Measurements from ENCODE around the gene GRK5. TPM values are rescaled to one million over a fixed set of nuclear protein-coding genes. Genes with fewer than 3 reads are reported as not detected.
A peak's percentile ranks its signal among the peaks of the same experiment; 100 is the strongest.

GRK5 gene
- total RNA-seq, 1 experiment from 2014 or later = 29.0 TPM

DNA sequence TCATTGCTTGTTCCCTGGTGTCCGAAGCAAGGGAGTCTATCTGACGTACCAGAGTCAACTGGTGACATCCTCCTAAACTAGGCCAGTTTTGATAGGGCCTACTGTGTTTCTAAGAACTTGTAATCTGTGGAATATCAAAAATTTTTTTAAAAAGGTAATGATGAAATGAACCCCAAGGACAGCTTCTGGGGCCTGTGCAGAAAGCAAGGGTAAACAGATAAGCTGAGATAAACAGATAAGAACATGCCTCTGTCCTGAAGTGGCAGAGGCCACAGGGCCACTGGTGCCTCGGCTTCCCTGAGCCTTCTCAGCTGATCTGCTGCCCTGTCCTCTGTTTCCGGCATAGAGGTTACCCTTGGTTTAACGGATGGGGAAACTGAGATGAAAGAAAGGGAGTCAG is 8.8 kb downstream of the GRK5 start:
- Histone ChIP-seq H3K4me1 (ENCODE audit: control insufficient read depth, insufficient read depth, low read length) (peaks cover 36% of the 10 kb centered on the region), H3K9me3 (ENCODE audit: control insufficient read depth, insufficient read depth, low read depth, low read length) (no peaks in the 10 kb centered on the region), H3K36me3 (ENCODE audit: control insufficient read depth, insufficient read depth, low read length) (no peaks in the 10 kb centered on the region), H3K27me3 (ENCODE audit: control insufficient read depth, insufficient read depth, low read length) (no peaks in the 10 kb centered on the region), H3K27ac (ENCODE audit: low read length) (peak overlapping the region; percentile 42; the same call in 1 of the 2 replicates), H3K4me3 (ENCODE audit: low read depth in 2 of 2, low read length in 2 of 2) (no peak overlapping the region)
- intact Hi-C loops (cut with micrococcal nuclease; ENCODE audit: unreplicated experiment) = no loop called here
- ATAC-seq (no peak), DNase-seq (ENCODE audit: low read depth, low spot score) (no peak)
- in situ Hi-C loops (cut with HindIII; ENCODE audit: low pct_unique_long_range_greater_than_20kb, low sequenced_read_pairs) = no loop called here
- BruUV-seq (replicated peaks) = no TSS peak
- TF ChIP-seq SIN3A (IDR thresholded peaks at IDR 0.05; ENCODE audit: borderline replicate concordance, insufficient read depth, low read depth, low read length) = no peak
- TF ChIP-seq, protein P1, sequence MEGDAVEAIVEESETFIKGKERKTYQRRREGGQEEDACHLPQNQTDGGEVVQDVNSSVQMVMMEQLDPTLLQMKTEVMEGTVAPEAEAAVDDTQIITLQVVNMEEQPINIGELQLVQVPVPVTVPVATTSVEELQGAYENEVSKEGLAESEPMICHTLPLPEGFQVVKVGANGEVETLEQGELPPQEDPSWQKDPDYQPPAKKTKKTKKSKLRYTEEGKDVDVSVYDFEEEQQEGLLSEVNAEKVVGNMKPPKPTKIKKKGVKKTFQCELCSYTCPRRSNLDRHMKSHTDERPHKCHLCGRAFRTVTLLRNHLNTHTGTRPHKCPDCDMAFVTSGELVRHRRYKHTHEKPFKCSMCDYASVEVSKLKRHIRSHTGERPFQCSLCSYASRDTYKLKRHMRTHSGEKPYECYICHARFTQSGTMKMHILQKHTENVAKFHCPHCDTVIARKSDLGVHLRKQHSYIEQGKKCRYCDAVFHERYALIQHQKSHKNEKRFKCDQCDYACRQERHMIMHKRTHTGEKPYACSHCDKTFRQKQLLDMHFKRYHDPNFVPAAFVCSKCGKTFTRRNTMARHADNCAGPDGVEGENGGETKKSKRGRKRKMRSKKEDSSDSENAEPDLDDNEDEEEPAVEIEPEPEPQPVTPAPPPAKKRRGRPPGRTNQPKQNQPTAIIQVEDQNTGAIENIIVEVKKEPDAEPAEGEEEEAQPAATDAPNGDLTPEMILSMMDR (IDR thresholded peaks at IDR 0.05) = no peak
- TF ChIP-seq POLR2AphosphoS5 (IDR thresholded peaks at IDR 0.05; ENCODE audit: low read depth, low read length) = no peak
- TF ChIP-seq, protein P2, sequence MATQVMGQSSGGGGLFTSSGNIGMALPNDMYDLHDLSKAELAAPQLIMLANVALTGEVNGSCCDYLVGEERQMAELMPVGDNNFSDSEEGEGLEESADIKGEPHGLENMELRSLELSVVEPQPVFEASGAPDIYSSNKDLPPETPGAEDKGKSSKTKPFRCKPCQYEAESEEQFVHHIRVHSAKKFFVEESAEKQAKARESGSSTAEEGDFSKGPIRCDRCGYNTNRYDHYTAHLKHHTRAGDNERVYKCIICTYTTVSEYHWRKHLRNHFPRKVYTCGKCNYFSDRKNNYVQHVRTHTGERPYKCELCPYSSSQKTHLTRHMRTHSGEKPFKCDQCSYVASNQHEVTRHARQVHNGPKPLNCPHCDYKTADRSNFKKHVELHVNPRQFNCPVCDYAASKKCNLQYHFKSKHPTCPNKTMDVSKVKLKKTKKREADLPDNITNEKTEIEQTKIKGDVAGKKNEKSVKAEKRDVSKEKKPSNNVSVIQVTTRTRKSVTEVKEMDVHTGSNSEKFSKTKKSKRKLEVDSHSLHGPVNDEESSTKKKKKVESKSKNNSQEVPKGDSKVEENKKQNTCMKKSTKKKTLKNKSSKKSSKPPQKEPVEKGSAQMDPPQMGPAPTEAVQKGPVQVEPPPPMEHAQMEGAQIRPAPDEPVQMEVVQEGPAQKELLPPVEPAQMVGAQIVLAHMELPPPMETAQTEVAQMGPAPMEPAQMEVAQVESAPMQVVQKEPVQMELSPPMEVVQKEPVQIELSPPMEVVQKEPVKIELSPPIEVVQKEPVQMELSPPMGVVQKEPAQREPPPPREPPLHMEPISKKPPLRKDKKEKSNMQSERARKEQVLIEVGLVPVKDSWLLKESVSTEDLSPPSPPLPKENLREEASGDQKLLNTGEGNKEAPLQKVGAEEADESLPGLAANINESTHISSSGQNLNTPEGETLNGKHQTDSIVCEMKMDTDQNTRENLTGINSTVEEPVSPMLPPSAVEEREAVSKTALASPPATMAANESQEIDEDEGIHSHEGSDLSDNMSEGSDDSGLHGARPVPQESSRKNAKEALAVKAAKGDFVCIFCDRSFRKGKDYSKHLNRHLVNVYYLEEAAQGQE (IDR thresholded peaks at IDR 0.05; ENCODE audit: insufficient read depth in 1 of 2, low read depth in 2 of 2, low read length in 1 of 2) = no peak
- no peak for TF ChIP-seq TCF7L2 (IDR thresholded peaks at IDR 0.05; ENCODE audit: low read depth, low read length)
- ChIA-PET POLR2A (interaction anchor here (0.6 to 0.8 kb wide), 2 partner anchors 24 to 38 kb away, joined by 3 to 5 read pairs; no protein-coding TSS in a partner anchor), CTCF (interaction anchor here (0.8 kb wide), 1 partner anchor 25 kb away, joined by 3 read pairs; no protein-coding TSS in a partner anchor)

DNA sequence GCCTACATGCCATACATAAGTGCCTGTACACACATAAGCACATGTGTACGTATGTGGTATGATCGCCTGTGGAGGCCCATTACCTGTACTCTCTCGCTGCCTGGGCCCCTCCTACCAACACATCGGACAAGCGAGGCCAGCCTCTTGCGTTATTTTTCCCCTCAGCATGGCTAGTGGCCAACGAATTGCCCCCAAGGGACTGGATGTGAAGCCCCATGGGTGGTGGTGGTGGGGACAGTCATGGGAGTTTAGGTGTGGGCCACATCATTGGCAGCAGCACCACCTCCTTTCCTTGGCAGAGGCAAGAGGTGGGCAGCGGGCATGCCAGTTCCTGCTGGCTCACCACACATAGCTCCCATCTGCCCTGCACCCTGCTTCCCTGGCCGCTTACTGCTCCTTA is 10.0 kb downstream of the GRK5 start:
- Histone ChIP-seq H3K27me3 (ENCODE audit: control insufficient read depth, insufficient read depth, low read length) (no peaks in the 10 kb centered on the region), H3K27ac (ENCODE audit: low read length) (no peak overlapping the region), H3K9me3 (ENCODE audit: control insufficient read depth, insufficient read depth, low read depth, low read length) (no peaks in the 10 kb centered on the region), H3K36me3 (ENCODE audit: control insufficient read depth, insufficient read depth, low read length) (no peaks in the 10 kb centered on the region), H3K4me1 (ENCODE audit: control insufficient read depth, insufficient read depth, low read length) (peaks cover 36% of the 10 kb centered on the region), H3K4me3 (ENCODE audit: low read depth in 2 of 2, low read length in 2 of 2) (no peak overlapping the region)
- no TSS peak for BruUV-seq (replicated peaks)
- in situ Hi-C loops (cut with HindIII; ENCODE audit: low pct_unique_long_range_greater_than_20kb, low sequenced_read_pairs) (no loop called here), intact Hi-C loops (cut with micrococcal nuclease; ENCODE audit: unreplicated experiment) (no loop called here)
- CTCF ChIA-PET = interaction anchor here (0.7 kb wide), 1 partner anchor 10 kb away, joined by 3 read pairs; the partner anchor contains the start of gene GRK5
- no peak for ATAC-seq
- POLR2A ChIA-PET = no interaction called here
- no peak for TF ChIP-seq TCF7L2 (IDR thresholded peaks at IDR 0.05; ENCODE audit: low read depth, low read length)
- TF ChIP-seq SIN3A (IDR thresholded peaks at IDR 0.05; ENCODE audit: borderline replicate concordance, insufficient read depth, low read depth, low read length) = no peak
- TF ChIP-seq, protein P2 (IDR thresholded peaks at IDR 0.05; ENCODE audit: insufficient read depth in 1 of 2, low read depth in 2 of 2, low read length in 1 of 2) = no peak
- no peak for DNase-seq (ENCODE audit: low read depth, low spot score)

All from Panc1 (cell line).